Lower leg skin (tissue), 3 donors: ENCODE data around the gene PLK3.

ENCODE experiments used
- POLR2A ChIP-seq, 2 donors: fragments of 450-650 bp; IDR thresholded peaks; one replicate each; pipeline ENCODE4 v1.6.1; 2016 to 2017; ENCODE audit warnings: antibody characterized with exemption in 2 of 2, mild to moderate bottlenecking in 1 of 2, moderate library complexity in 1 of 2
- TF ChIP-seq, protein P1 (sequence below), 3 donors: fragments of 450-650 bp; IDR thresholded peaks; one replicate each; pipeline ENCODE4 v1.5.1; 2016; ENCODE audit warnings: antibody characterized with exemption in 3 of 3, mild to moderate bottlenecking in 3 of 3, moderate library complexity in 2 of 3

GRCh38 chr1:44802306-44803061 is 2.3 kb downstream of the PLK3 start:
- TF ChIP-seq, protein P1, sequence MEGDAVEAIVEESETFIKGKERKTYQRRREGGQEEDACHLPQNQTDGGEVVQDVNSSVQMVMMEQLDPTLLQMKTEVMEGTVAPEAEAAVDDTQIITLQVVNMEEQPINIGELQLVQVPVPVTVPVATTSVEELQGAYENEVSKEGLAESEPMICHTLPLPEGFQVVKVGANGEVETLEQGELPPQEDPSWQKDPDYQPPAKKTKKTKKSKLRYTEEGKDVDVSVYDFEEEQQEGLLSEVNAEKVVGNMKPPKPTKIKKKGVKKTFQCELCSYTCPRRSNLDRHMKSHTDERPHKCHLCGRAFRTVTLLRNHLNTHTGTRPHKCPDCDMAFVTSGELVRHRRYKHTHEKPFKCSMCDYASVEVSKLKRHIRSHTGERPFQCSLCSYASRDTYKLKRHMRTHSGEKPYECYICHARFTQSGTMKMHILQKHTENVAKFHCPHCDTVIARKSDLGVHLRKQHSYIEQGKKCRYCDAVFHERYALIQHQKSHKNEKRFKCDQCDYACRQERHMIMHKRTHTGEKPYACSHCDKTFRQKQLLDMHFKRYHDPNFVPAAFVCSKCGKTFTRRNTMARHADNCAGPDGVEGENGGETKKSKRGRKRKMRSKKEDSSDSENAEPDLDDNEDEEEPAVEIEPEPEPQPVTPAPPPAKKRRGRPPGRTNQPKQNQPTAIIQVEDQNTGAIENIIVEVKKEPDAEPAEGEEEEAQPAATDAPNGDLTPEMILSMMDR (IDR thresholded peaks at IDR 0.05), result no peak
- TF ChIP-seq POLR2A (IDR thresholded peaks at IDR 0.05), result no peak
